ENCODE data around the gene ZFP36L1. TPM values are rescaled to one million over a fixed set of nuclear protein-coding genes. Genes with fewer than 3 reads are reported as not detected.

The ZFP36L1 gene
- total RNA-seq, 1 donor from 2014 or later: 368 TPM

DNA sequence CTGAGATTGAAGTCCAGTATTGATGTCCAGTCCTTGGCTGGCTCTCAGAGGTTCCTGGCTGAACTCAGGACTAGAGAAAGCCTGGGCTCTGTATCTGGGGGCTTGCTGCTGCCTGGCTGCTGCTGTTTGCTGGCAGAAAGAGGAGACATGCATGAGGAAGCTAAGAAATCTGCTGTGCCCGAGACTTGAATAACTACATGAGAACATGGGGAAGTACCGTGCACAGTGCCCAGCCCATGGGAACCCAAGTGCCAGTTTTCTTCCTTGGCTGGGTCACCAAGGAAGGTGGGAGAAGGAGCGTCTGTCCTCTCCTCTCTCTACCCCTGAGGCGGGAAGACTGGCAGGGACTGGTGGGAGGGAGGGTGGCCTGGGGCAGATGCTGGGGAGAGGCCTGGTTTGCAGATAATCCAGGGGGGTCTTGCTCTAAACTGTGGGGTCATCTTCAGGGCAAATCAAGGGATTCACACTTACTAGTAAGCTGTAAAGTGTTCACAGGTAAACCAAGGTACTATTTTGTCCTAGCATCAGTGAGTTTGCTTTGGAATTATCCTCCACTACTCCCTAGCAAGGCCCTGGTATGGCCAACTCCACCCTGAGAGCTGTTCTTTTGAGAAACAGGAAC, 13.8 kb upstream of the ZFP36L1 start:
- Mint-ChIP-seq H3K4me3 (ENCODE audit: low read depth) (no peak overlapping the region), H3K27ac (no peak overlapping the region), H3K4me1 (ENCODE audit: low read depth) (peaks cover 7% of the 10 kb centered on the region), H3K27me3 (no peaks in the 10 kb centered on the region), H3K9me3 (ENCODE audit: low read depth) (peaks cover 14% of the 10 kb centered on the region), H3K36me3 (ENCODE audit: insufficient read depth) (peaks cover 7% of the 10 kb centered on the region)
- DNase-seq (ENCODE audit: low spot score, unreplicated experiment): no peak
- no peak for TF ChIP-seq CTCF (IDR thresholded peaks at IDR 0.05; ENCODE audit: unreplicated experiment)

- H3K36me3 Mint-ChIP-seq (ENCODE audit: insufficient read depth): peaks cover 10% of the 10 kb centered on the region
- H3K4me1 Mint-ChIP-seq (ENCODE audit: low read depth): peaks cover 7% of the 10 kb centered on the region
- H3K27me3 Mint-ChIP-seq: no peaks in the 10 kb centered on the region
- H3K4me3 Mint-ChIP-seq (ENCODE audit: low read depth): no peak overlapping the region
- peaks cover 17% of the 10 kb centered on the region for H3K9me3 Mint-ChIP-seq (ENCODE audit: low read depth)
- no peak for TF ChIP-seq CTCF (IDR thresholded peaks at IDR 0.05; ENCODE audit: unreplicated experiment)
- no peak for DNase-seq (ENCODE audit: low spot score, unreplicated experiment)
- H3K27ac Mint-ChIP-seq: no peak overlapping the region
Observed at GRCh38 chr14:68805414-68805813, 12.5 kb upstream of the ZFP36L1 start.

DNA sequence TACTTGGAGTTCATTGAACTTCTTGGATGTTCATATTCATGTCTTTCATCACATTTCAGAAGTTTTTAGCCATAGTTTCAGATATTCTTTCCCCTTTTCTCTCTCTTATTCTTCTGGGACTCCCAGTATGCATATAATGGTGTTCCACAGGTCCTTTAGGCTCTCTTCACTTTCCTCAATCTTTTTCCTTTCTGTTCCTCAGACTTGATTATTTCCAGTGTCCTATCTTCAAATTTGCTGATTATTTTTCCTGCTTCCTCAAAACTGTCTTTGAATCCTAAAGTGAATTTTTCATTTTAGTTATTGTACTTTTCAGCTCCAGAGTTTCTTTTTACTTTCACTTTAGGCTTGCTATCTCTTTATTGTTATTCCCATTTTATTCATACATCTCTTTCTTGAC, 8.8 kb upstream of the ZFP36L1 start:
- no peak for TF ChIP-seq CTCF (IDR thresholded peaks at IDR 0.05; ENCODE audit: unreplicated experiment)
- peaks cover 8% of the 10 kb centered on the region for H3K36me3 Mint-ChIP-seq (ENCODE audit: insufficient read depth)
- H3K27me3 Mint-ChIP-seq: no peaks in the 10 kb centered on the region
- DNase-seq (ENCODE audit: low spot score, unreplicated experiment): no peak
- H3K27ac Mint-ChIP-seq: no peak overlapping the region
- H3K4me1 Mint-ChIP-seq (ENCODE audit: low read depth): peaks cover 13% of the 10 kb centered on the region
- H3K4me3 Mint-ChIP-seq (ENCODE audit: low read depth): no peak overlapping the region
- peaks cover 20% of the 10 kb centered on the region for H3K9me3 Mint-ChIP-seq (ENCODE audit: low read depth)

GRCh38 chr14:68800953-68801352, 8.1 kb upstream of the ZFP36L1 start:
- Mint-ChIP-seq H3K9me3 (ENCODE audit: low read depth) (peaks cover 20% of the 10 kb centered on the region), H3K27ac (no peak overlapping the region), H3K36me3 (ENCODE audit: insufficient read depth) (peaks cover 8% of the 10 kb centered on the region), H3K4me3 (ENCODE audit: low read depth) (no peak overlapping the region), H3K27me3 (no peaks in the 10 kb centered on the region), H3K4me1 (ENCODE audit: low read depth) (peaks cover 19% of the 10 kb centered on the region)
- DNase-seq (ENCODE audit: low spot score, unreplicated experiment): no peak
- TF ChIP-seq CTCF (IDR thresholded peaks at IDR 0.05; ENCODE audit: unreplicated experiment): no peak

DNA sequence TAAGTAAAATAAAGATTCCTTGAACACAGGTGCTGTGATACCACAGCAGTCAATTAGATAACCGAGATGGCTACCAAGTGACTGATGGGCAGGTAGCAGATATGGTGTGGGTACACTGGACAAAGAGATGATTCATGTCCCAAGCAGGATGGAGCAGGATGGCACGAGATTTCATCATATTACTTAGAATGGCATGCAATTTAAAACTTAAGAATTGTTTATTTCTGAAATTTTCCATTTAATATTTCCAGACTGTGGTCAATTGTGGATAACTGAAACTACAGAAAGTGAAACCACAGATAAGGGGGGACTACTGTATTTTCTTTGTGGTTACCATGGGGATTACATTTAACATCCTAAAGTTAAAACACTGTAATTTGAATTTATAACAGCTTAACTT, 7.5 kb upstream of the ZFP36L1 start:
- no peak overlapping the region for H3K4me3 Mint-ChIP-seq (ENCODE audit: low read depth)
- H3K36me3 Mint-ChIP-seq (ENCODE audit: insufficient read depth): peaks cover 8% of the 10 kb centered on the region
- H3K9me3 Mint-ChIP-seq (ENCODE audit: low read depth): peaks cover 20% of the 10 kb centered on the region
- no peak overlapping the region for H3K27ac Mint-ChIP-seq
- TF ChIP-seq CTCF (IDR thresholded peaks at IDR 0.05; ENCODE audit: unreplicated experiment): no peak
- no peak for DNase-seq (ENCODE audit: low spot score, unreplicated experiment)
- peaks cover 19% of the 10 kb centered on the region for H3K4me1 Mint-ChIP-seq (ENCODE audit: low read depth)
- no peaks in the 10 kb centered on the region for H3K27me3 Mint-ChIP-seq
